MM.1S (cell line): ENCODE measurements around the gene SRP9.

Experiments
- EZH2 ChIP-seq: fragments of 300-600 bp; sonication (generic); optimal IDR thresholded peaks from 2 replicates; pipeline ENCODE3; 2017; ENCODE audit warnings: low read depth, mild to moderate bottlenecking, antibody characterized with exemption, low read length, mixed read lengths
- TF ChIP-seq, protein P1 (sequence below): fragments of 300-600 bp; sonication (generic); IDR thresholded peaks from 2 replicates; pipeline ENCODE4 v1.5.1; 2016; ENCODE audit warnings: antibody characterized with exemption, low read length, mixed read lengths

- TF ChIP-seq, protein P1, sequence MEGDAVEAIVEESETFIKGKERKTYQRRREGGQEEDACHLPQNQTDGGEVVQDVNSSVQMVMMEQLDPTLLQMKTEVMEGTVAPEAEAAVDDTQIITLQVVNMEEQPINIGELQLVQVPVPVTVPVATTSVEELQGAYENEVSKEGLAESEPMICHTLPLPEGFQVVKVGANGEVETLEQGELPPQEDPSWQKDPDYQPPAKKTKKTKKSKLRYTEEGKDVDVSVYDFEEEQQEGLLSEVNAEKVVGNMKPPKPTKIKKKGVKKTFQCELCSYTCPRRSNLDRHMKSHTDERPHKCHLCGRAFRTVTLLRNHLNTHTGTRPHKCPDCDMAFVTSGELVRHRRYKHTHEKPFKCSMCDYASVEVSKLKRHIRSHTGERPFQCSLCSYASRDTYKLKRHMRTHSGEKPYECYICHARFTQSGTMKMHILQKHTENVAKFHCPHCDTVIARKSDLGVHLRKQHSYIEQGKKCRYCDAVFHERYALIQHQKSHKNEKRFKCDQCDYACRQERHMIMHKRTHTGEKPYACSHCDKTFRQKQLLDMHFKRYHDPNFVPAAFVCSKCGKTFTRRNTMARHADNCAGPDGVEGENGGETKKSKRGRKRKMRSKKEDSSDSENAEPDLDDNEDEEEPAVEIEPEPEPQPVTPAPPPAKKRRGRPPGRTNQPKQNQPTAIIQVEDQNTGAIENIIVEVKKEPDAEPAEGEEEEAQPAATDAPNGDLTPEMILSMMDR: no peak
- TF ChIP-seq EZH2: no peak
Measured at GRCh38 chr1:225768662-225769426, 8.8 kb upstream of the SRP9 start.
